HL-60 (cell line): ENCODE data around the gene GMDS.

Experiments
- CTCF ChIP-seq: IDR thresholded peaks from one replicate; pipeline ENCODE4 v1.5.1; 2011; ENCODE audit warnings: low read length, control low read depth, inconsistent platforms; ENCODE audit not compliant: insufficient read depth
- REST ChIP-seq: IDR thresholded peaks from 2 replicates; pipeline ENCODE4 v1.6.1; 2012; ENCODE audit warnings: low read depth; ENCODE audit not compliant: insufficient replicate concordance

DNA sequence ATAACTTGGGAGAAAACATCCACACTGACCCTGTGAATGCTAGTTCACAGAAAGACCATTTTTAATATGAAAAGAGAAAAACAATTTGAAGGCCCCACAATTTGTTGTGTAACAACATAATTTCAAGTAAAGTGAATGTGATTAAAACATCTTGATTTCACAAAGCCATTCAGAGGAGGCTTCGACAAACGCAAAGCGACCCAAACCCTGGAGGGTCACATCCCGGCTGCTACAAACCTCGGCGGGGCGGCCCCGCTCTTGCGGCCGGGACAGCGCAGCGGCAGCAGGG lies 621.7 kb downstream of the GMDS start:
- no peak for TF ChIP-seq CTCF
- no peak for TF ChIP-seq REST
